Activated T-helper 1 cell treated with Interleukin-2 at 50 U/mL for 16 hours (primary cell): ENCODE results near the gene OGDHL.
"Not testable (repeated sequence)": the region's sequence is repeated elsewhere in the genome, so short reads cannot be mapped to it uniquely, and the experiment has no call there.

Experiments
- DNase-seq: peaks from one replicate; pipeline ENCODE4 v3.0.0-alpha.2; 2020; ENCODE audit warnings: low read depth

The OGDHL gene

DNA sequence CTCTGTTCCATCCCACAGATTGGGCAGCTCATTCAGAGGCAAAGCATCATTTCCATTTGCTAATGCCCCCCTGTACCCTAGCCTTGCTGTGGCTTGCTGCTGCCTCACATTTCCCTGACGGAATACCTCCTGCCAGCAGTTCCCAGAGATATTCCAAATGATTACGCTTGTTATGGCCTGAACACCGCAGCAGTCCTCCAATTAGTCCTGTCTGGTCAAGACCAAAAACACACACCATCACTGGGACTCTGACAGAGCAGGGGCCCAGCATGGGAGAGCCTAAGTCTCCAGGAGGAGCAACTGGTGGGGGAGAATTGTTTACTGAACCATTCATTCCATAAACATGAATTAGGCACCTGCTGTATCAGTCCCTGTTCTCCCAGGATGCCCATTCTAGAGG lies 6.1 kb downstream of the OGDHL start:
- no peak for DNase-seq

- not testable (repeated sequence) for DNase-seq
Measured at GRCh38 chr10:49754951-49755350, 7.2 kb downstream of the OGDHL start.

DNA sequence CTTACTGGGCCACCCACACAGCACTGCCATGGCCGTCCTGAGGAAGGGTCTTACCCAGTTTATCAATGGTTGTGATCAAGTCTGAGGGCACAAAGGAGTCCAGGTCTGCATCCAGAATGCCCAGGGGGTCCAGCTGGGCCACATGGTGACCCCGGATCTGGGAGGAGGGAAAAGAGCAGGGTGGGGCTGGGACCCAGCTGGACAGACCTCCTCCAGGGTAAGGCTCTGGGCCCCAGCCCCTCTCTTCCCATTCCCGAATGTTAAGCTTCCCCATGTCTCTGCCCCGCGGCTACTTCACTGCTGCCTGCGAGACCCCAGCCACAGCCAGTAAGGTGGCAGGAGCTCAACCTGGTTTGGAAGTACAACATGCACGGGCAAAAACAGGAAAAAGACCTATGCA lies 9.5 kb downstream of the OGDHL start:
- DNase-seq = no peak

DNA sequence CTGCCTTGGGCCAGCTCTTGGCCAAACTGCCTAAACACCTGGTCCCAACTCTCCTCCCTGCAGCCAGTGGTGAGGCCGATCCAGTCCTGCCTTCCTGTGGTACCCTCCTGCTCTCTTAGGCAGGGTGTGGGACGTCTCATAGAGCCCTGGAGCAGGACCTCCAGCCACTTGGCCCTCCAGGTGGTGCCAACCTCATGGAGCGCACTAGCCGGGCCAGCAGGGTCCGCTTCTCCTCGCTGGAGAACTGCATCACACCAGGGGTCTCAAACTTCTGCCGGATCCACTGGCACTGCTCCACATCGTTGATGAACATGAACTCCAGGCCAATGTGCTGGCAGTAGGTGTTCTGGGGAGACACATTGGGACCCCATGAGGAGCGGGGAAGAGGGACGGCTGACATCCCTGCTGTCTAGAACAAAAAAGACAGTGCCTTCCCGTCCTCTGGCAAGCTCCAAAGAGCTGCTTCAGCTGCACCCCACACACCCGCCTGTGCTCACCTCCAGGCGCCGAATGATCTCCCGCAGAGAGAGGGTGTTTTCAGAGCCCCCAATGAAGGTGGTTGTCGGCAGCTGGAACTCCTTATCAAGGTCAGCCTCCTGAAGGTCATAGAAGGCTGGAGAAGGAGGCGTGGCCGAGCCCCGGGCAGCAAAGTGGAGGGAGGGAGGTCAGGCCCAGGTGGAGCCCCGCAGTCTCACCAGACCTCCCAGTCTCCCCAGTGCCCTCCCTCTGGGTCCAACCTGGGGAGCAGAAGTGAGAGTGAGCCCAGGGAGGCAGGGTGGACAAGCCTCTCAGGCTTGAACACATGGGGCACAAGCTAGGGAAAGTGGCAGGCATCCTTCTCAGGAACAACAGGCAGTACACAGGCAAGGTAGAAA lies 10.2 kb downstream of the OGDHL start:
- no peak for DNase-seq

DNA sequence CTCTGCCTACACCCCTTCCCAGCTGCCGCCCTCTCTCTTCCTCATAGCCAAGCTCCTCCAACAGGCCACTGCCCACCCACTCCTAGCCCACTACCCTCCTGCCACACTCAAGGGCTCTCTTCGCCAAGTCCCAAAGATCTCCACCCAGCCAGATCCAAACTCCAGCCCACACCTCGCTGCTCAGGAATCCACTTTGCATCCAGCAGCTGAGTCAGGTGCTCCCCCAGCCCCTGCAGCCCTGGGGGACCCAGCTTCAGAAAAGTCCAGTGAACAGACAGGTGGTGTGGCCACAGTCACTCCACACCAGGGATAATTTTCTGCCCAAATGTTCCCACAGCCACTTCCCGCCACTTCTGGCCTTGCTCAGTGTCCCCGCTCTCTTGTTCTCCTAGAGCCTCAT lies 10.9 kb downstream of the OGDHL start:
- no peak for DNase-seq

DNA sequence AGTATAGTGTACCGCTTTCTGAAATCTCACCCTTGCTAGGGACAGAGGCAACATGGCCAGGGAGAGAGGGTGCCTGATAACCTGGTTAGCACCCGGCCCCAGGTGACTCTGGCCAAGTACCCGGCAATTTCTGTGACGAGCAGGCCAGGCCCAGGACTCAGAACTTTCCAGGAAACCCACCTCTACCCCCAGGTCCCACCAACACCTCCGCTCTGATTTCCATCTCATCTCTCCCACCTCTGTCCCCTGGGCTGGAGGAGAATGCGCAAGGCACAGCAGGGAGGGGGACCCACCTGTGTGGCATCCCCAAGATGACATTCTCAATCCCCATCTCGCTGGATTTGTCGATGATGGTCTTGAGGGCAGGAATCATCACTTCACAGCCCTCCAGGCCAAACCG lies 11.6 kb downstream of the OGDHL start:
- DNase-seq = no peak

GRCh38 chr10:49749556-49750491 lies 12.3 kb downstream of the OGDHL start:
- DNase-seq = no peak

DNA sequence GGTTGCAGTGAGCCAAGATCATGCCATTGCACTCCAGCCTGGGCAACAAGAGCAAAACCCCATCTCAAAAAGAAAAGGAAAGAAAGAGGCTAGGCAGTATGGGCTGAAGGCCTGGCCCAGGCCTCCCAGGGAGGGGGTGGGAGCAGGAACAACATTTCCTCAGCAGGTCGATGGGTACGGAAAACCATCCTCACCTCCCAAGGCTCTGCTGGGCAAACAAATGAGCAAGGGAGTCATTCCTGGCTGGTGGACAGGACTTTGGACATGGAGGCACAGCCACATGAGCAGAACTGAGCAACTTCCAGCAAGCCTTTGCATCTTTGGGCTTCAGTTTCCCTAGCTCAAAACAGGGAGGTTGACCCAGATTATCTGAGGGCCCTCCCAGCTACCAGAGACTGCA lies 13.0 kb downstream of the OGDHL start:
- DNase-seq = no peak

DNA sequence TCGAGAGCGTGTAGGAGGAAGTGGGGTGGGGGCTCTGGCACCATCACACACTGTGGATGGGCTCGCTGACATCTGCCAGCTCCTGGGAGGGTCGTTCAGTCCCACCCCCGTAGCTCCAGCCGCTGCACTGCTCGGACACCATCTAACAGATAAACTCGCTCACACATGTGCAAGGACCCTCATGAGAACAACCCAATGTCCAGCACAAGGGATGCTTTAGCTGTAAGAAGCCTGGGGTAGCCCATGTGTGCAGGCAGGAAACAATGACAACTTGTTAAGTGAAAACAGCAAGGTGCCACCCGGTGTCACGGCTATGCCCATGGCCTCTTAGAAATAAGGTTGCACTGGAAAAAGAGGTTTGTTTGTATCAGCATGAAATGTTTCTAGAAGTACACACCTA lies 14.1 kb downstream of the OGDHL start:
- no peak for DNase-seq

DNA sequence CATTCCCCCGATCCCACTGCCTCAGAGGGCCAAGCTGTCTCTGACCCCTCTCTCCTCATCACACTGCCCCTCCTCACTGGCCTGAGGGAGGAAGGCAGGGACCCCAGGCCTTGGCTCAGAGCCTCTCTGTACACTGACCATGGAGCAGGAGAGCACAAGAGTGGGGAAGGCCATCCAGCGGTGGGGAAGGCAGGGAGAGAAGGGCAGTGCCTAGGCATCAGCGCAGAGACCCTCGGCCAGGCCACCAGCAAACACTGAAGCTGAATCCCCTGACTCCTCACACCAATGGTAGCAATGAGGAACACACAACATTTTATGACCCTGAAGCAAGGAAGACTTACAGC lies 14.8 kb downstream of the OGDHL start:
- DNase-seq = no peak

DNA sequence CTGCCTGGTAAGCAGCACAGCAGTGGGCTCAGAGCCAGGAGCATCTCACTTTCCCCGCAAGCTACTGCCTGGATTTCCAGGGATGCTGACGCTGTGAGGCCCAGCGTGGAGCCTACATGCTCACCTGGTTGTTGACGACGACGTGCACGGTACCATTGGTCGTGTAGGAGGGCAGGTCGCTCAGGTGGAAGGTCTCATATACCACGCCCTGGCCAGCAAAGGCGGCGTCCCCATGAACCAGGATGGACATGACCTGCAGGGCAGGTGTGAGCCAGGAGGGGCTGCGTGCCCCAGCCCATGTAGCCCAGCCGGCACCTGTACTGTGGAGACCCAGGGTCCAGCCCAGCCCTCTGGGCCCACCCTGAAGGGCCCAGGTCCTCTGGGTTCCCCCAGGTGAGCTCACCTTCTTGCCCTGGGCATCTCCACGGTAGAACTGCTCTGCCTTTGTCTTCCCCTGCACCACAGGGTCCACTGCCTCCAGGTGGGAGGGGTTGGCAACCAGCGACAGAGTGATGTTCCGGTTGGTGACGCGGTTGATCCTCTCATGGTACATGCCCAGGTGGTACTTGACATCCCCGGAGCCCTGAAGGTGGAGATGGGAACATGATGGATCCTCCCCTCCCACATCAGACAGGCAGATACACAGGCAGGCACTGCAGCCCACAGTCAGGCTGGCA lies 15.4 kb downstream of the OGDHL start:
- DNase-seq = no peak

- no peak for DNase-seq
Measured at GRCh38 chr10:49745756-49746155, 16.4 kb downstream of the OGDHL start.

DNA sequence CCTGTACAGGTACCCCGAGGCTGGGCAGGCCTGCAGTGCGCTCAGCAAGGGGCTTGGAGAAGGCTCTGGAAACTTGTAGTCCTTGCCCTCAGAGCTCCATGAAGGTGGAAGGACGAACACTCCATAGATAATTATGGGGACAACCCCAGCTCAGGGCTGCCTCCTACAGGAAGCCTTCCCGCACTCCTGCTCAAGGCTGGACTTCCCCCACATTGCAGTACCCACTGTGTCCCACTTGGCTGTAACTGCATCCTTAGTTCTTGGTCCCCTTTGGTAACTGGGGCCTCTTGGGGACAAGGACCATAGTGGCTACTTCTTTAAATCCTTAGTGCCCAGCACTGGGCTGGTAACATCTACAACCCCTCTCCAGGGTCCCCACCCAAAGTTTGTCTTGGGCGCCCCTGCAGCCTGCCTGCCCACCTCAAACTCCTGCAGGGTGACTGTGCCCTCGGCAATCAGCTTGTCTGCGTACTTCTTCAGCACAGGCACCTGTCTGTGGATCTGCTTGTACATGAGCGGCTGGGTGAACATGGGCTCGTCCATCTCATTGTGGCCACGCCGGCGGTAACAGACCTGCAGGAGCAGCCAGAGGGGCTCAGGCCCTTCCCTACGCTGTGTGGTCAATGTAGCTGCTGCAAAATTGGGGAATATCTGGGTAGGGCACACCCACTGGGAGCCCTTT lies 17.1 kb downstream of the OGDHL start:
- no peak for DNase-seq

- DNase-seq = no peak
Measured at GRCh38 chr10:49744091-49744685, 17.9 kb downstream of the OGDHL start.

DNA sequence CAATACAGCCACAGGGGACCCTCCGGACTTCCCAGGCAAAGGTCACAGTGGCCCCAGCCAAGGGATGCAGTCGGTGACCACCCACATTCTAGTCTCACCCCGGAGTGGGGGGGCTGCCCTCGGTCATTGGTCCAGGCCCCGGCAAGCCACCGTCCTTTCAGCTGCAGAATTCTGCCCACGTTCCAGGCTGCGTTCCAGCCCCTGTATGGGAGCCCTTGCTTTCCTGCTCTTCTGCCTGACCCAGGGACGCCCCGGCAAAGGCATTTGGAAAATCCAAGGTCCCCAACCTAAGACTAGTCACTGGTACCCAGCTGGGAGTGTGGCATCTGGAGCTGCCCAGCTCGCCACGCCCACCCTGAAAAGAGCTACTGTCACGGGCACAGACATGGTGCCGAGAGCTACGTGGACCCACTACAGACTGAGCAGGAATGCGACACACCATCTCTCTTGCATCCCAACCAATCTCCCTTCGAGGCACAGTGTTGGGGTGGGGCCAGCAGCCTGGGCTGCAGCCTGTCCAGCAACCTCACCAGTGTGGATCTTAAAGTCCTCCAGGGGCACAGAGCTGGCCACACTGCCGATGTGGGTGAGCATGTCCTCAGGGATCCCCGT lies 18.6 kb downstream of the OGDHL start:
- no peak for DNase-seq

GRCh38 chr10:49742683-49743463 lies 19.2 kb downstream of the OGDHL start:
- no peak for DNase-seq

- no peak for DNase-seq
Measured at GRCh38 chr10:49741108-49741995, 20.8 kb downstream of the OGDHL start.

DNA sequence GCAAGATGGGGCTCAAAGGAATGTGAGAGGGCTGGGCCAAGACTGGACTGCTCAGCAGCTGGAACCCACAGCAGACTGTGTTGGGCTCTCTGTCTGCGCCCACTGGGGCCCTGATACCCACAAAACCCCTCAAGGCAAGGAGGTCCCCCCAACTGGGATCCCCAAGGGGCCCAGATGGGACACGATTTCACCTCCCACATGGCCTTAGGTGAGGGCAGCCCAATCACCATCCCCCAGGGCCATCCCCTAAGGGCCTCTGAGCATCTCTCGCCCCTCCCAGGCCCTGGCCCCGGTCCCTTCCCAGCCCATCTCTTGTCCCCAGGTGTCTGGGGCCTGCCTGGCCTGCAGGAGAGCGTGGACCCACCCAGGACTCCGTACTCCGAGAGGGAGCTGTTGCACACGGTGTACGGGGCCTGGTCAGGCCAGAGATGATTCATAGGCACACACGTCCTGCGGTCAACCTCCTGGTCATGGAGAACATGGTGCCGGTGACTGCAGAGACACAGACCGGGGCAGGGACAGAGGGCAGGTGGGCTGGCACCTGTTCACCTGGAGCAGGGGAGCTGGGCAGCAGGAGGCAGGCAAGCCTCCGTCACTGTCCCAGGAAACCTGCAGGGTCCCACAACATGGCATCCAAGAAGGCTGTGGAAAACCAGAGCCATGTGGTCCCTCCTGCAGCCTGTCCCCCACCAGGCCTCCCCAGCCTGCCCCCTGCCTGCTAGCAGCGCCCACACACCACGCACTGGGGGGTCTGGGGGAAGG lies 21.6 kb downstream of the OGDHL start:
- no peak for DNase-seq

DNA sequence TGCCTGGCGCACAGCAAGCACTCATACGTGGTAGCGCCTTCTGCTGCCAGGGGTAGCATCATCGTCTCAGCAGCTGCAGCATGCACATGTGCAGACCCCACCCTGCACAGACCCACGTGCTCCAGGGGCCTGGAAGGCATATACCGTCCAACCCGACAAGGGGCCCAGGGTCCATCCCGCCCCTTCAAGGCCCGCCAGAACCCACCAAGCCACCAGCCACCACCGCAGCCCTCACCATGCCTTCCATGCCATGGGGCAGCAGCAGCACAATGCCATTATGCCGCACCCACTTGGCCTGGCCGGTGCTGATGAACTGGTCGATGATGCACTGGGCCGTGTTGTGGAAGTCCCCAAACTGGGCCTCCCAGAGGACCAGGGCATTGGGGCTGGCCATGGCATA lies 22.7 kb downstream of the OGDHL start:
- DNase-seq = no peak
